GM19463 (cell line): ENCODE data around the gene BCAS3.

ENCODE experiments used
- ATAC-seq: cut with Tn5 transposase; IDR thresholded peaks from one replicate; pipeline ENCODE4 v1.9.1; 2021; ENCODE audit warnings: mild to moderate bottlenecking, moderate library complexity; ENCODE audit not compliant: unreplicated experiment

The BCAS3 gene

GRCh38 chr17:61368049-61368831 is 690.6 kb downstream of the BCAS3 start:
- no peak for ATAC-seq

GRCh38 chr17:61368832-61369450 is 691.3 kb downstream of the BCAS3 start:
- ATAC-seq = no peak

GRCh38 chr17:61369751-61370150 is 692.1 kb downstream of the BCAS3 start:
- no peak for ATAC-seq

- ATAC-seq = no peak
These were observed 693.5 kb downstream of the BCAS3 start for GRCh38 chr17:61371179-61371578.

- ATAC-seq = no peak
These were observed 694.0 kb downstream of the BCAS3 start for GRCh38 chr17:61371606-61372005.

- ATAC-seq = no peak
These were observed 694.8 kb downstream of the BCAS3 start for GRCh38 chr17:61372436-61372835.

GRCh38 chr17:61376931-61377838 is 699.5 kb downstream of the BCAS3 start:
- no peak for ATAC-seq

GRCh38 chr17:61378658-61379456 is 701.2 kb downstream of the BCAS3 start:
- no peak for ATAC-seq

- ATAC-seq = no peak
These were observed 702.0 kb downstream of the BCAS3 start for GRCh38 chr17:61379457-61380216.

GRCh38 chr17:61380217-61380835 is 702.7 kb downstream of the BCAS3 start:
- no peak for ATAC-seq

GRCh38 chr17:61380836-61381525 is 703.3 kb downstream of the BCAS3 start:
- no peak for ATAC-seq

GRCh38 chr17:61381537-61381936 is 703.9 kb downstream of the BCAS3 start:
- ATAC-seq = no peak

- no peak for ATAC-seq
These were observed 705.4 kb downstream of the BCAS3 start for GRCh38 chr17:61382796-61383688.

GRCh38 chr17:61383689-61384201 is 706.1 kb downstream of the BCAS3 start:
- ATAC-seq = no peak

- ATAC-seq = no peak
These were observed 706.7 kb downstream of the BCAS3 start for GRCh38 chr17:61384354-61384691.

GRCh38 chr17:61384692-61385576 is 707.3 kb downstream of the BCAS3 start:
- no peak for ATAC-seq
